K562 (cell line): ENCODE results near the gene MTG1. TPM values are rescaled to one million over a fixed set of nuclear protein-coding genes. Genes with fewer than 3 reads are reported as not detected.
A peak's percentile ranks its signal among the peaks of the same experiment; 100 is the strongest.

Source experiments
- ARID4B ChIP-seq: sonication (generic); formaldehyde crosslinking; IDR thresholded peaks from 2 replicates; pipeline ENCODE4 v1.8.0; 2022; ENCODE audit warnings: mild to moderate bottlenecking, missing genetic modification reagents
- CBX1 ChIP-seq: sonication (generic); IDR thresholded peaks from 2 replicates; pipeline ENCODE4 v1.6.1; 2016; ENCODE audit warnings: antibody characterized with exemption, low read depth, mild to moderate bottlenecking
- CHD1 ChIP-seq: fragments of 200-600 bp; sonication (generic); IDR thresholded peaks from one replicate; pipeline ENCODE4 v1.6.1; 2012; ENCODE audit warnings: mild to moderate bottlenecking, moderate library complexity, low read length, inconsistent platforms
- DPF2 ChIP-seq: fragments of 450-650 bp; IDR thresholded peaks from 2 replicates; pipeline ENCODE4 v1.6.1; 2016
- ESRRA ChIP-seq: fragments of 450-650 bp; IDR thresholded peaks from 2 replicates; pipeline ENCODE4 v1.6.1; 2014; ENCODE audit warnings: low read depth, mild to moderate bottlenecking, moderate library complexity, borderline replicate concordance
- GTF2B ChIP-seq: IDR thresholded peaks from 2 replicates; pipeline ENCODE4 v1.6.1; 2011; ENCODE audit not compliant: insufficient read length; ENCODE audit errors: extremely low read depth
- HEY1 ChIP-seq: fragments of 250-450 bp; sonication (Bioruptor Pico); IDR thresholded peaks from 2 replicates; pipeline ENCODE4 v1.5.0; 2020; ENCODE audit warnings: mild to moderate bottlenecking, moderate library complexity, borderline replicate concordance
- KLF13 ChIP-seq: fragments of 450-650 bp; IDR thresholded peaks from 2 replicates; pipeline ENCODE4 v1.6.1; 2016; ENCODE audit warnings: missing genetic modification characterization, low read depth, mild to moderate bottlenecking, missing compliant biosample characterization, moderate library complexity, borderline replicate concordance
- MTA1 ChIP-seq: fragments of 450-650 bp; IDR thresholded peaks from 2 replicates; pipeline ENCODE4 v1.6.1; 2017; ENCODE audit warnings: borderline replicate concordance
- RCOR1 ChIP-seq, 2 experiments: IDR thresholded peaks; 2 replicates each; pipeline ENCODE4 v1.6.1; 2012; ENCODE audit warnings: low read depth in 2 of 2, low read length in 2 of 2, borderline replicate concordance in 1 of 2, improper control_type of control experiment in 1 of 2
- RFX1 ChIP-seq: fragments of 450-650 bp; IDR thresholded peaks from 2 replicates; pipeline ENCODE4 v1.6.1; 2016; ENCODE audit warnings: mild to moderate bottlenecking, moderate library complexity
- SUPT5H ChIP-seq: fragments of 450-650 bp; IDR thresholded peaks from 2 replicates; pipeline ENCODE4 v1.6.1; 2016
- TAF7 ChIP-seq: fragments of 450-650 bp; IDR thresholded peaks from 2 replicates; pipeline ENCODE4 v1.6.1; 2016; ENCODE audit warnings: missing genetic modification characterization, missing compliant biosample characterization
- TGIF2 ChIP-seq: sonication (generic); formaldehyde crosslinking; IDR thresholded peaks from 2 replicates; pipeline ENCODE4 v1.8.1; 2022; ENCODE audit warnings: mild to moderate bottlenecking, missing genetic modification reagents, moderate library complexity
- U2AF1 ChIP-seq: fragments of 200-400 bp; formaldehyde crosslinking; optimal IDR thresholded peaks from 2 replicates; pipeline ENCODE3; 2017; ENCODE audit warnings: mild to moderate bottlenecking, low read depth, low read length, moderate library complexity
- polyA plus RNA-seq, 8 experiments: library from polyadenylated mRNA; depleted of rRNA in 4 of 8; stranded (reverse) in 5 of 8; unstranded in 3 of 8; fragments of >200 nt; fragmentation: Nextera tagmentation in 2 of 8; fragmentation: Illumina TruSeq in 1 of 8; extraction: Ambion mirVana in 2 of 8; extraction: Trizol in 1 of 8; gene quantifications; 2 replicates each; pipeline versions ENCODE4 v1.2.1 to v1.2.3, GENCODE V29; 2011 to 2014; ENCODE audit warnings: inconsistent platforms in 1 of 8, missing spikeins in 1 of 8
- total RNA-seq, 7 experiments: library from RNA; depleted of rRNA in 6 of 7; stranded (reverse); fragments of >200 nt in 6 of 7; fragmentation: Illumina TruSeq in 2 of 7; extraction: Trizol in 2 of 7; gene quantifications; 2 replicates each; pipeline versions ENCODE4 v1.2.1 to v1.2.3, GENCODE V29; 2011 to 2021; ENCODE audit warnings: low replicate concordance in 1 of 7
- TF ChIP-seq, protein P1 (sequence below): fragments of 150-350 bp; conservative IDR thresholded peaks from 2 replicates; pipeline ENCODE4 v1.6.1; 2014; ENCODE audit warnings: low read length

MTG1 gene
- total and polyA plus RNA-seq, 9 of the 15 experiments (the other 6 are each of a cell fraction or from before 2014, with no cell fraction given) = 2.8 to 28.2 (median 15.4) TPM

DNA sequence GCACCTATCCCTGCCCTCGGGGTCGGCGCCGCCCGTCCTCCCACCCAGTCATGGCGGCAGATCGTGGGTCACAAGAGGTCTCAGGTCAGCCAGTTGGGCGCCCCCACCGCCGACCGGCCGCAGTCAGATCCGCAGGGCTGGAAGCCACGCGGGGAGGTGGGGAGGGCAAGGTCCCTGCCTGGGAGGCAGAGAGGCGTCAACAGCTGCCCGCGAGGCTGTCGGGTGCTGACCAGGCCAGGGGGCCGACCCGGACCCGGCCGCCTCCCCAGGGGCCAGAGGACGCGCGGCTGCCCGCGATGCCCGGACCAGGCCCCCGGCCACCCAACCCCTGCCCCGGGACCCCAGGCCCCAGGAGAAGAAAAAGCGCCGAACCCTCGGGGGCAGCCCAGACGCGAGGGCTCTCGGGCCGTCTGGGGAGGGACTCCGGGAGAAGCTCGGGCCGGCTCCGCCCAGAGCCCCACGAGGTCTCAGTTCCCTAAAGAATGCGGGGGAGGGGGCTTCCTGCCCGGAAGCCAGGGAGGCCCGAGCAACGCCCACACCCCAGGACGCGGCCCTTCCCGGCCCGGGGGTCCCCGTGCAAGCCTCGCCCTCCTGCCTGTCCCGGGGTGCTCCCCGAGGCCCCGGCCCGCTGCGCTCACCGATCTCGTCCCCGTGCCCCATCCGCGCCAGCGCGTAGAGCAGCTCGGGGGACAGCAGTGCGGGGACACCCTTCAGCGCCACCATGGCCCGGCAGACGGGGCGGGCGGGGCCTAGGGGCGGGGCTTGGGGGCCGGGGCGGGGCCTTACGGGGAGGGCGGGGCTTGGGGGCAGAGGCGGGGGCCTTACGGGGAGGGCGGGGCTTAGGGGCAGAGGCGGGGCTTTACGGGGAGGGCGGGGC is 36.4 kb upstream of the MTG1 start, which contains the start of gene FUOM (continued):
- no peak for TF ChIP-seq TGIF2 (CRISPR knock-in tag)
- no peak for TF ChIP-seq RFX1
- no peak for TF ChIP-seq RCOR1 (IDR thresholded peaks at IDR 0.05; ENCODE audit: borderline replicate concordance in 1 of 2, low read depth in 2 of 2, low read length in 2 of 2)
- TF ChIP-seq KLF13 (tag) = no peak
- TF ChIP-seq ESRRA = no peak
- no peak for TF ChIP-seq TAF7 (tag)
- TF ChIP-seq SUPT5H = peak; percentile 68
- TF ChIP-seq CHD1 = no peak
- TF ChIP-seq HEY1 (CRISPR knock-in tag) = no peak
- TF ChIP-seq DPF2 = no peak
- no peak for TF ChIP-seq MTA1
- TF ChIP-seq GTF2B = no peak
- TF ChIP-seq, protein P1, sequence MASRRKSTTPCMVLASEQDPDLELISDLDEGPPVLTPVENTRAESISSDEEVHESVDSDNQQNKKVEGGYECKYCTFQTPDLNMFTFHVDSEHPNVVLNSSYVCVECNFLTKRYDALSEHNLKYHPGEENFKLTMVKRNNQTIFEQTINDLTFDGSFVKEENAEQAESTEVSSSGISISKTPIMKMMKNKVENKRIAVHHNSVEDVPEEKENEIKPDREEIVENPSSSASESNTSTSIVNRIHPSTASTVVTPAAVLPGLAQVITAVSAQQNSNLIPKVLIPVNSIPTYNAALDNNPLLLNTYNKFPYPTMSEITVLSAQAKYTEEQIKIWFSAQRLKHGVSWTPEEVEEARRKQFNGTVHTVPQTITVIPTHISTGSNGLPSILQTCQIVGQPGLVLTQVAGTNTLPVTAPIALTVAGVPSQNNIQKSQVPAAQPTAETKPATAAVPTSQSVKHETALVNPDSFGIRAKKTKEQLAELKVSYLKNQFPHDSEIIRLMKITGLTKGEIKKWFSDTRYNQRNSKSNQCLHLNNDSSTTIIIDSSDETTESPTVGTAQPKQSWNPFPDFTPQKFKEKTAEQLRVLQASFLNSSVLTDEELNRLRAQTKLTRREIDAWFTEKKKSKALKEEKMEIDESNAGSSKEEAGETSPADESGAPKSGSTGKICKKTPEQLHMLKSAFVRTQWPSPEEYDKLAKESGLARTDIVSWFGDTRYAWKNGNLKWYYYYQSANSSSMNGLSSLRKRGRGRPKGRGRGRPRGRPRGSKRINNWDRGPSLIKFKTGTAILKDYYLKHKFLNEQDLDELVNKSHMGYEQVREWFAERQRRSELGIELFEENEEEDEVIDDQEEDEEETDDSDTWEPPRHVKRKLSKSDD = no peak
- TF ChIP-seq CBX1 = no peak
- no peak for TF ChIP-seq U2AF1
- TF ChIP-seq ARID4B (CRISPR knock-in tag) = peak; percentile 50
